H9 (cell line): ENCODE measurements around the gene TSKU. TPM values are rescaled to one million over a fixed set of nuclear protein-coding genes. Genes with fewer than 3 reads are reported as not detected.
"Not testable (repeated sequence)": the region's sequence is repeated elsewhere in the genome, so short reads cannot be mapped to it uniquely, and the experiment has no call there.

Source experiments
- DNase-seq: peaks from one replicate; pipeline ENCODE4 v3.0.0-alpha.2; 2017
- H2AFZ ChIP-seq: one replicate; pipeline ENCODE4 v1.6.1; 2013; ENCODE audit warnings: mild to moderate bottlenecking, low read length, control low read depth, moderate library complexity
- H2AK5ac ChIP-seq: 2 replicates; pipeline ENCODE4 v1.6.1; 2013; ENCODE audit warnings: low read length, control low read depth, mixed read lengths; ENCODE audit not compliant: insufficient read length
- H2BK120ac ChIP-seq: one replicate; pipeline ENCODE4 v1.6.1; 2013; ENCODE audit warnings: low read depth, mild to moderate bottlenecking, low read length, control low read depth, inconsistent platforms; ENCODE audit not compliant: poor library complexity, severe bottlenecking
- H2BK12ac ChIP-seq: 2 replicates; pipeline ENCODE4 v1.6.1; 2013; ENCODE audit warnings: low read length, control low read depth, mixed read lengths, low read depth; ENCODE audit not compliant: insufficient read length
- H2BK15ac ChIP-seq: 2 replicates; pipeline ENCODE4 v1.6.1; 2013; ENCODE audit warnings: low read depth, low read length, control low read depth
- H2BK20ac ChIP-seq: one replicate; pipeline ENCODE4 v1.6.1; 2013; ENCODE audit warnings: low read depth, mild to moderate bottlenecking, low read length, control low read depth, inconsistent platforms; ENCODE audit not compliant: poor library complexity, severe bottlenecking
- H2BK5ac ChIP-seq: 2 replicates; pipeline ENCODE4 v1.6.1; 2013; ENCODE audit warnings: low read length, control low read depth, mixed read lengths; ENCODE audit not compliant: insufficient read length
- H3K14ac ChIP-seq: 2 replicates; pipeline ENCODE4 v1.6.1; 2013; ENCODE audit warnings: low read length, control low read depth; ENCODE audit not compliant: insufficient read depth
- H3K18ac ChIP-seq: 2 replicates; pipeline ENCODE4 v1.6.1; 2013; ENCODE audit warnings: low read depth, mild to moderate bottlenecking, mixed read lengths, low read length, control low read depth; ENCODE audit not compliant: insufficient read length
- H3K23ac ChIP-seq: 2 replicates; pipeline ENCODE4 v1.6.1; 2013; ENCODE audit warnings: low read length, control low read depth, mixed read lengths, low read depth; ENCODE audit not compliant: insufficient read length
- H3K23me2 ChIP-seq: 2 replicates; pipeline ENCODE4 v1.6.1; 2013; ENCODE audit warnings: low read depth, mild to moderate bottlenecking, mixed read lengths, low read length, control low read depth; ENCODE audit not compliant: insufficient read length, poor library complexity, severe bottlenecking
- H3K27ac ChIP-seq: 2 replicates; pipeline ENCODE4 v1.5.1; 2013; ENCODE audit warnings: low read length, control low read depth, mixed read lengths, low read depth; ENCODE audit not compliant: insufficient read length
- H3K27me3 ChIP-seq: 2 replicates; pipeline ENCODE4 v1.6.1; 2013; ENCODE audit warnings: low read length, control low read depth, inconsistent platforms; ENCODE audit not compliant: insufficient read depth
- H3K4ac ChIP-seq: 2 replicates; pipeline ENCODE4 v1.6.1; 2013; ENCODE audit warnings: low read depth, mild to moderate bottlenecking, control low read depth, inconsistent platforms, low read length, moderate library complexity
- H3K4me1 ChIP-seq: 2 replicates; pipeline ENCODE4 v1.6.1; 2013; ENCODE audit warnings: low read length, control low read depth, inconsistent platforms; ENCODE audit not compliant: insufficient read depth
- H3K4me2 ChIP-seq: 2 replicates; pipeline ENCODE4 v1.6.1; 2013; ENCODE audit warnings: low read length, control low read depth, mixed read lengths; ENCODE audit not compliant: insufficient read length, insufficient read depth
- H3K56ac ChIP-seq: 2 replicates; pipeline ENCODE4 v1.6.1; 2013; ENCODE audit warnings: low read depth, mild to moderate bottlenecking, mixed read lengths, low read length, control low read depth; ENCODE audit not compliant: insufficient read length
- H3K79me1 ChIP-seq: 2 replicates; pipeline ENCODE4 v1.6.1; 2013; ENCODE audit warnings: low read depth, mild to moderate bottlenecking, moderate library complexity, low read length, control low read depth, inconsistent platforms; ENCODE audit not compliant: insufficient read depth, poor library complexity, severe bottlenecking
- H3K79me2 ChIP-seq: 2 replicates; pipeline ENCODE4 v1.6.1; 2013; ENCODE audit warnings: low read length, control low read depth, inconsistent platforms; ENCODE audit not compliant: insufficient read depth
- H3K9ac ChIP-seq: 2 replicates; pipeline ENCODE4 v1.6.1; 2013; ENCODE audit warnings: low read length, control low read depth, mixed read lengths; ENCODE audit not compliant: insufficient read length; ENCODE audit errors: extremely low read depth
- H3K9me3 ChIP-seq: one replicate; pipeline ENCODE4 v1.6.1; 2013; ENCODE audit warnings: low read depth, low read length, inconsistent platforms; ENCODE audit not compliant: control insufficient read depth
- H3T11ph ChIP-seq: one replicate; pipeline ENCODE4 v1.6.1; 2013; ENCODE audit warnings: mild to moderate bottlenecking, low read length, control low read depth, inconsistent platforms
- H4K20me1 ChIP-seq: one replicate; pipeline ENCODE4 v1.6.1; 2013; ENCODE audit not compliant: control insufficient read depth, insufficient read length, insufficient read depth
- H4K5ac ChIP-seq: 2 replicates; pipeline ENCODE4 v1.6.1; 2013; ENCODE audit warnings: low read depth, mild to moderate bottlenecking, mixed read lengths, low read length, control low read depth; ENCODE audit not compliant: insufficient read length
- H4K8ac ChIP-seq: replicated peaks from 2 replicates; pipeline ENCODE4 v1.6.1; 2013; ENCODE audit warnings: low read length, control low read depth, mixed read lengths, low read depth; ENCODE audit not compliant: insufficient read length
- H4K91ac ChIP-seq: 2 replicates; pipeline ENCODE4 v1.6.1; 2013; ENCODE audit warnings: low read depth, mild to moderate bottlenecking, moderate library complexity, mixed read lengths, low read length, control low read depth; ENCODE audit not compliant: insufficient read length
- H3K27ac Mint-ChIP-seq, 3 experiments: 2 replicates in 2 of 3; 3 replicates in 1 of 3; pipeline ENCODE4 v1.8.0; 2020 to 2021; ENCODE audit warnings: mixed read lengths in 3 of 3, mild to moderate bottlenecking in 1 of 3, moderate library complexity in 1 of 3
- H3K27me3 Mint-ChIP-seq: 2 replicates; pipeline ENCODE4 v1.8.0; 2021; ENCODE audit warnings: low read depth, mild to moderate bottlenecking, moderate library complexity, mixed read lengths
- H3K36me3 Mint-ChIP-seq, 3 experiments: 2 replicates in 2 of 3; 3 replicates in 1 of 3; pipeline ENCODE4 v1.8.0; 2020 to 2021; ENCODE audit warnings: low read depth in 3 of 3, mixed read lengths in 3 of 3; ENCODE audit not compliant: insufficient read depth in 1 of 3
- H3K4me1 Mint-ChIP-seq, 2 experiments: 2 replicates each; pipeline ENCODE4 v1.8.0; 2020; ENCODE audit warnings: mixed read lengths in 2 of 2
- H3K4me3 Mint-ChIP-seq, 2 experiments: 2 replicates in 1 of 2; 3 replicates in 1 of 2; pipeline ENCODE4 v1.8.0; 2020 to 2021; ENCODE audit warnings: mild to moderate bottlenecking in 2 of 2, mixed read lengths in 2 of 2, moderate library complexity in 1 of 2
- H3K9me3 Mint-ChIP-seq, 2 experiments: 2 replicates in 1 of 2; 3 replicates in 1 of 2; pipeline ENCODE4 v1.8.0; 2020; ENCODE audit warnings: mild to moderate bottlenecking in 2 of 2, mixed read lengths in 2 of 2, moderate library complexity in 1 of 2
- WGBS: extraction: QIAGEN DNeasy Blood & Tissue Kit; methylation state at CpG from one replicate; pipeline ENCODE4 v1.1.7; 2013; ENCODE audit warnings: missing lambda C conversion rate, low lambda C conversion rate, mixed read lengths; ENCODE audit not compliant: insufficient read length; ENCODE audit errors: extremely low coverage; 5-methylcytosine and 5-hydroxymethylcytosine counted together
- total RNA-seq: library from RNA; stranded (reverse); gene quantifications from 2 replicates; pipeline ENCODE4 v1.2.1, GENCODE V29; 2021
- TF ChIP-seq, protein P1 (sequence below): fragments of 200-600 bp; sonication (generic); conservative IDR thresholded peaks from 3 replicates; pipeline ENCODE4 v1.8.0; 2021; ENCODE audit warnings: antibody characterized with exemption, mild to moderate bottlenecking

TSKU gene
- total RNA-seq, 1 experiment from 2014 or later, result 25.4 TPM

DNA sequence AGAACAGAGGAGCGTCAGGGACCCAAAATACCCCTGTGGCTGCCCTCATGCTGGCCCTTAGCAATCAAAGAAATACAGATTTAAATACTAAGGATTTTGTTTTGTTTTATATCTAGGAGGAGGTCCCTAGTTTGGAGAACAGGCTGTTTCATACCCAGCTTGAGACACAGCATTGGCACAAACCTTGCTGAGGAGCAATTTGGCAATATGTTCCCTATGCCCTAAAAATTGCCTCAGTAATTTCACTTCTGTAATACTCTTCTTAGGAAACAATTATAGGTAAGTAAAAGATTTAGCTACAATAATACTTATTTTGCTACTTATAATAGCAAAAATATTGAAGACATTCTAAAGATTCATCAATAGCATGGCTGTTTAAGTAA is 37.0 kb downstream of the TSKU start:
- H3K79me1 ChIP-seq, result no peaks in the 10 kb centered on the region
- no peaks in the 10 kb centered on the region for H3K27me3 ChIP-seq
- H3K79me2 ChIP-seq, result no peaks in the 10 kb centered on the region
- H2AFZ ChIP-seq, result no peak overlapping the region
- H2BK20ac ChIP-seq, result no peak overlapping the region
- no peak overlapping the region for H2BK12ac ChIP-seq
- no peak overlapping the region for H3K4me2 ChIP-seq
- no peak overlapping the region for H2BK15ac ChIP-seq
- peaks cover 56 to 59% of the 10 kb centered on the region in 2 experiments for H3K9me3 Mint-ChIP-seq
- H3T11ph ChIP-seq, result no peak overlapping the region
- no peaks in the 10 kb centered on the region for H3K23me2 ChIP-seq
- peaks cover 20 to 50% (median 39%) of the 10 kb centered on the region in 3 experiments for H3K36me3 Mint-ChIP-seq
- no peak overlapping the region for H4K91ac ChIP-seq
- H3K4me1 ChIP-seq, result 0 out of 2 replicates have a peak, but pooled peaks cover 3% of the 10 kb centered on the region
- H2AK5ac ChIP-seq, result no peak overlapping the region
- no peak overlapping the region for H3K4me3 Mint-ChIP-seq
- H3K27ac Mint-ChIP-seq, result no peak overlapping the region
- no peak overlapping the region for H2BK120ac ChIP-seq
- WGBS, result no CpG with 5 or more reads among the region's 1 CpG
- H3K4ac ChIP-seq, result no peak overlapping the region
- DNase-seq, result no peak
- peaks cover 8% of the 10 kb centered on the region for H3K27me3 Mint-ChIP-seq
- no peak overlapping the region for H4K5ac ChIP-seq
- no peak overlapping the region for H3K23ac ChIP-seq
- peaks cover 21 to 22% of the 10 kb centered on the region in 2 experiments for H3K4me1 Mint-ChIP-seq
- H3K9ac ChIP-seq, result no peak overlapping the region
- H3K18ac ChIP-seq, result no peak overlapping the region
- H3K27ac ChIP-seq, result no peak overlapping the region
- no peak overlapping the region for H3K56ac ChIP-seq
- H2BK5ac ChIP-seq, result no peak overlapping the region
- H4K8ac ChIP-seq, result no peak overlapping the region
- no peaks in the 10 kb centered on the region for H3K9me3 ChIP-seq
- H3K14ac ChIP-seq, result no peak overlapping the region
- no peaks in the 10 kb centered on the region for H4K20me1 ChIP-seq
- TF ChIP-seq, protein P1, sequence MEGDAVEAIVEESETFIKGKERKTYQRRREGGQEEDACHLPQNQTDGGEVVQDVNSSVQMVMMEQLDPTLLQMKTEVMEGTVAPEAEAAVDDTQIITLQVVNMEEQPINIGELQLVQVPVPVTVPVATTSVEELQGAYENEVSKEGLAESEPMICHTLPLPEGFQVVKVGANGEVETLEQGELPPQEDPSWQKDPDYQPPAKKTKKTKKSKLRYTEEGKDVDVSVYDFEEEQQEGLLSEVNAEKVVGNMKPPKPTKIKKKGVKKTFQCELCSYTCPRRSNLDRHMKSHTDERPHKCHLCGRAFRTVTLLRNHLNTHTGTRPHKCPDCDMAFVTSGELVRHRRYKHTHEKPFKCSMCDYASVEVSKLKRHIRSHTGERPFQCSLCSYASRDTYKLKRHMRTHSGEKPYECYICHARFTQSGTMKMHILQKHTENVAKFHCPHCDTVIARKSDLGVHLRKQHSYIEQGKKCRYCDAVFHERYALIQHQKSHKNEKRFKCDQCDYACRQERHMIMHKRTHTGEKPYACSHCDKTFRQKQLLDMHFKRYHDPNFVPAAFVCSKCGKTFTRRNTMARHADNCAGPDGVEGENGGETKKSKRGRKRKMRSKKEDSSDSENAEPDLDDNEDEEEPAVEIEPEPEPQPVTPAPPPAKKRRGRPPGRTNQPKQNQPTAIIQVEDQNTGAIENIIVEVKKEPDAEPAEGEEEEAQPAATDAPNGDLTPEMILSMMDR, result no peak

DNA sequence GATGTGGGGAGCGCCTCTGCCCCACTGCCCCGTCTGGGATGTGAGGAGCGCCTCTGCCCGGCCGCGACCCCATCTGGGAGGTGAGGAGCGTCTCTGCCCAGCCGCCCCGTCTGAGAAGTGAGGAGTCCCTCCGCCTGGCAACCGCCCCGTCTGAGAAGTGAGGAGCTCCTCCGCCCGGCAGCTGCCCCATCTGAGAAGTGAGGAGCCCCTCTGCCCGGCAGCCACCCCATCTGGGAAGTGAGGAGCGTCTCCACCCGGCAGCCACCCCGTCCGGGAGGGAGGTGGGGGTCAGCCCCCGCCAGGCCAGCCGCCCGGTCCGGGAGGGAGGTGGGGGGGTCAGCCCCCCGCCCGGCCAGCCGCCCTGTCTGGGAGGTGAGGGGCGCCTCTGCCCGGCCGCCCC is 38.2 kb downstream of the TSKU start:
- H4K91ac ChIP-seq, H3K4me2 ChIP-seq, H3K27ac ChIP-seq, H2BK20ac ChIP-seq, H3K27me3 Mint-ChIP-seq, H2AK5ac ChIP-seq, DNase-seq, H3K4me1 ChIP-seq, H3K14ac ChIP-seq, H3K4me3 Mint-ChIP-seq, H2BK15ac ChIP-seq, H2BK12ac ChIP-seq, H4K5ac ChIP-seq, H3K4ac ChIP-seq, H3T11ph ChIP-seq, H3K79me2 ChIP-seq, H3K9ac ChIP-seq, H2BK5ac ChIP-seq, H3K79me1 ChIP-seq, H3K27ac Mint-ChIP-seq, H3K18ac ChIP-seq, H3K56ac ChIP-seq, H2AFZ ChIP-seq, H2BK120ac ChIP-seq, H3K27me3 ChIP-seq, H3K9me3 ChIP-seq, H4K8ac ChIP-seq, H3K23me2 ChIP-seq, H4K20me1 ChIP-seq, H3K23ac ChIP-seq: not testable (repeated sequence)
- H3K36me3 Mint-ChIP-seq, result peaks cover 11 to 38% (median 27%) of the 10 kb centered on the region in 3 experiments
- peaks cover 45 to 48% of the 10 kb centered on the region in 2 experiments for H3K9me3 Mint-ChIP-seq
- peaks cover 21 to 22% of the 10 kb centered on the region in 2 experiments for H3K4me1 Mint-ChIP-seq
- WGBS, result no CpG with 5 or more reads among the region's 29 CpGs
